GM12892 (cell line): ENCODE data around the gene CDH20.

ENCODE experiments used
- POLR2A ChIP-seq: IDR thresholded peaks from 2 replicates; pipeline ENCODE4 v1.6.1; 2011; ENCODE audit warnings: low read depth, low read length, control low read depth
- POLR2AphosphoS5 ChIP-seq: IDR thresholded peaks from 2 replicates; pipeline ENCODE4 v1.6.1; 2011; ENCODE audit warnings: low read depth, low read length, control low read depth
- TAF1 ChIP-seq: IDR thresholded peaks from 2 replicates; pipeline ENCODE4 v1.6.1; 2011; ENCODE audit warnings: low read depth, mild to moderate bottlenecking, control low read depth, low read length, borderline replicate concordance

GRCh38 chr18:61394983-61395382 lies 61.8 kb downstream of the CDH20 start:
- TF ChIP-seq POLR2A (no peak), POLR2AphosphoS5 (no peak), TAF1 (no peak)
